GM21526 (cell line): ENCODE measurements around the gene SLC25A1.

Experiments
- ATAC-seq: cut with Tn5 transposase; IDR thresholded peaks from one replicate; pipeline ENCODE4 v1.9.1; 2021; ENCODE audit warnings: moderate library complexity; ENCODE audit not compliant: unreplicated experiment, low FRiP score

Gene SLC25A1

DNA sequence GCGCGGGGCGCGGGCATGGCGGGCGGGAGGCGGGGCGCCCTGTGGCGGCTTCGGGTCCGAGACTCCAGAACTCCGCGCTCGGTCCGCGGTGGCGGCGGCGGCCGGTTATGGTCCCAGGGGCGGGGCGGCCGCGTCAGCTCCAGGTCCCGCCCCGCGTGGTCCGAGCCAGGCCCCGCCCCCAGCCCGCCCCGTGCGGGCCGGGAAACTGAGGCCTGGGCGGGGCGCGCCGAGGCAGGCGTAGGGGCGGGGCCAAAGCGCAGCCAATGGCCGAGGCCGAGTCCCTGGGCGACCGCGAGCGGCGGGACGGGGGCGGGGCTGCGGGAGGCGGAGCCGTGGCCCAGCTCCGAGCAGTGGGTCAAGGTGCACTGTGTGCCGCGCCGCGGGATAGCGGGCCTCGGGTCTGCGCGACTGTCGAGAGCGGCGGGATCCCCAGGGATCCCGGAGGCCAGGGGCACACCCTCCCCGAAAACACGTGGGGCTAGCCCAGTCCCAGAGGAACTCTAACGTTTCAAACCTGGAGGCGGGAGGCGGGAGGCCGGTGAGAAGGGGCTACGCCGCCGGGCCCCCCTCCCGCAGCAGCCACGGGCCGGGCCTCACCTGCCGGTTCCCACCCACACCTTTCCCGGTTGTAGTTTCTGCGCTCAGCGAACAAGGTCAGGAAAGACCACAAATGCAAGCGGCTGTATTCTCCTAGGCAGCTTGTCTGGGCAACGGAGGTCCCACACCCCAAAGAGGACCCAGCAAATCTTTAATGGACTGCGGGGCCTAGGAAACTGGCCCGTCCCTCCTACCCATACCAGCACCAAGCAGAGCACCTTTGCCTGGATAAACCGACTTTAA is at the start of gene SLC25A1:
SLC25A1 (minus strand) TSS at position 80 of the 840 bp plus-strand sequence; CDS start at position 17, 63 bp downstream.
- ATAC-seq, result peak; percentile 44

GRCh38 chr22:19228179-19228578 is 49.6 kb upstream of the SLC25A1 start:
- no peak for ATAC-seq

DNA sequence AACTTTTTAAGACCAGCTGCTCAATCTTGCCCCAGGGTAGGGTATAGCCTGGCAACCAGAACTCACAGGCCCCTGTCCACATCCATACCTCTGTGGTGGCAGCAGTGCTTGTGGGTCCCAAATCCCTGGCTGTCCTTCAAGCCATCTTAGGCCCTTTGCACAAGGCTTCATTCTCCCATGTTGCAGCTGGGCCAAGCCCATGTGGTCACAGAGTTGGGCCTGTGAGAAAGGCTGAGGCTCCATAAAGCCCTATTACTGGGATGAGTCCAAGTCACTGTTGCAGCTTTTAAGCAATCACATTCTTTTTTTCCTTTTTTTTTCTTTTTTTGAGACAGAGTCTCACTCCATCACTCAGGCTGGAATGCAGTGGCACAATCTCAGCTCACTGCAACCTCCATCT is 47.9 kb upstream of the SLC25A1 start:
- ATAC-seq, result no peak

DNA sequence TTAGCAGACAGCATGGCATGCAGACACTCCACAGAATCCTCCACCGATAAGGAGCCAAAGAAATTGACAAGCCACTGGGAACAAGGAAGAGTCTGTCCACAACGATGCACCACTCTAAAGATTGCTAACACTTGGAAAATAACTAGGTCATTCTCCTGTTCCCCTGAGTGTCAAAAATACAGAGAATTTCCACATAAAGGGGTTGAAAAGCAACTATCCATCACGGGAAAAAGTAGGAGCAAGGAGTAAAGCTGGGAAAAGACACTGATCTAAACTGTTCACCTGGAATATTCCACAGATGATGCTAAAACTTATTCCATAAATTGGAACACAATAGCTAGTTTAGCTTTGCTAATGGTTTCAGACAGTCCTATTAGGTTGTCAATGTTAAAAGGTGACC is 47.0 kb upstream of the SLC25A1 start:
- ATAC-seq, result no peak

- no peak for ATAC-seq
Measured at GRCh38 chr22:19224985-19225384, 46.4 kb upstream of the SLC25A1 start.

GRCh38 chr22:19224557-19224956 is 46.0 kb upstream of the SLC25A1 start:
- no peak for ATAC-seq

- no peak for ATAC-seq
Measured at GRCh38 chr22:19223617-19224016, 45.1 kb upstream of the SLC25A1 start.

GRCh38 chr22:19223110-19223509 is 44.6 kb upstream of the SLC25A1 start:
- no peak for ATAC-seq

DNA sequence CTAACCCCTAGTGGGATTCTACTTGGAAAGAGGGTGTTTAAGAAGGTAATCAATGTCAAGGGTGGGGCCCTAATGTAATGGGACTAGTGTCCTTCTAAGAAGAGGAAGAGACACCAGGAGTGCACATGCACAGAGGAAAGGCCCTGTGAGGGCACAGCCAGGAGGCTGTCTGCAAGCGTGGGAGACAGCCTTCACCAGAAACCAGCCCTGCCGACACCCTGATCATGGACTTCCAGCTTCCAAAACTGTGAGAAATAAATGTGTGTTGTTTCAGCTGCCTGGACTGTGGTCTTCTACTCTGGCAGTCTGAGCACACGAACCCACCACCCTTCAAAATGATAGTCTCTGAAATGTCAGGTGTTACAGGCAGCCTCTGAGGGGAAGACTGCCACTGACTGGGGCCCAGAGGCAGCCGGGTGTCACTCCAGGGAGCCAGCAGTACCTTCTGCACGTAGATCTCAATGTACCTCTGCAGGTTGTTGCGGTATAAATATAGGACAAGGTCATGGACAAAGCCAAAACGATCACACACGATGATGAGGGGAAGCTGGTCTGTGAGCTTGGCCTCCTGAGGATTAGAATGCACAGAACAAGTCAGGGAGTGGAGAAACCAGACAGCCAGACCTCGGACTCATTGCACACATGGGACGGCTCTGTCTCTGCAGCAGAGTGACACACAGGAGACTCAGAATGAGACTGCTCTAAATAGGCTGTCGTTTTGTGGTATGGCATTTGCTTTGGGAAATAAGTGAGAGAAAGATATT is 43.9 kb upstream of the SLC25A1 start:
- ATAC-seq, result no peak

- ATAC-seq, result no peak
Measured at GRCh38 chr22:19220867-19221266, 42.3 kb upstream of the SLC25A1 start.

- no peak for ATAC-seq
Measured at GRCh38 chr22:19218541-19219233, 40.2 kb upstream of the SLC25A1 start.

GRCh38 chr22:19216579-19216978 is 38.0 kb upstream of the SLC25A1 start:
- no peak for ATAC-seq

GRCh38 chr22:19215360-19215759 is 36.8 kb upstream of the SLC25A1 start:
- ATAC-seq, result no peak

DNA sequence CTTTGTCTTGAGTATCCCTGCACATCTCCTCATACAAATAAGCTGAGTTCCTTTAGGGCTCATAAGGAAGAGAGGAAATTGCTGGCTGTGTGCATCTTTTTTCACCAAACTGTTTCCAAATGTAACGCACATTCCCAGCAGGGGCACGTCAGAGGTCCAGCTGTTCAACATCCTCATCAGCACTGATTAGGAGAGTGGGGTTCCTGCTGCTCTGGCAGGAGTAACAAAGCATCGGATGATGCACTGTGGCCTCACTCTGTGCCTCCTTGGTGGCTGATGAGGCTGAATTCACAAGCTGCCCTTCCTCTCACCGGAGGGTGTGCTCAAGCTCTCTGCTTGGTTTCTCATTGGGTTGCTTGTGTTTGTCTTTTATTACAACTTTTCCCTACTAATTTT is 35.5 kb upstream of the SLC25A1 start:
- no peak for ATAC-seq

DNA sequence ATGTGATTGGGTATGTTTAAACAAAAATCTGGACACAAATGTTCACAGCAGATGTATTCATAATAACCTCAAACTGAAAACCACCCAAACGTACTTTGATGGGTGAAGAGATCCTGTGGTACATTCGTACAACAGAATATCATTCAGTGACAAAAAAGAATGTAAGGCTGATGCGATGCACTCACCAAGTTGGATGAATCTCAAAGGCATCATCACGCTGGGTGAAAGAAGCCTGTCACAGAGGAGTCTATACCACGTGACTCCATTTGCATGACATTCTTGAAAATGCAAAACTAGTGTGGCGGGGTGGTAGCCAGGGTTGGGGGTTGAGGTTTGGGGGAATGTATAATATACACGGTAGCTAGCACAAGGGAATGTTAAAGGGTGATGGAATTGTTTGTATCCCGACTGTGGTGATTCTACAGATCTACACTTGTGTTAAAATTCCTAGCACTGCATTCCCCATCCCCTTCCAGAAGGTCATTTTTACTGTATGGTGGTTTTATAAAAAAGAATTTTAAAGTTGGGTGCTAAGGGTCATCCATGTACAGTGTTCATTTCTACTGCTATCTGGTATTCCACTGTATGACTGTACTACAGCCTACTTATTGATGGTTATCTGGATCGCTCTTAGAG is 35.0 kb upstream of the SLC25A1 start:
- ATAC-seq, result no peak

GRCh38 chr22:19213001-19213400 is 34.5 kb upstream of the SLC25A1 start:
- no peak for ATAC-seq

DNA sequence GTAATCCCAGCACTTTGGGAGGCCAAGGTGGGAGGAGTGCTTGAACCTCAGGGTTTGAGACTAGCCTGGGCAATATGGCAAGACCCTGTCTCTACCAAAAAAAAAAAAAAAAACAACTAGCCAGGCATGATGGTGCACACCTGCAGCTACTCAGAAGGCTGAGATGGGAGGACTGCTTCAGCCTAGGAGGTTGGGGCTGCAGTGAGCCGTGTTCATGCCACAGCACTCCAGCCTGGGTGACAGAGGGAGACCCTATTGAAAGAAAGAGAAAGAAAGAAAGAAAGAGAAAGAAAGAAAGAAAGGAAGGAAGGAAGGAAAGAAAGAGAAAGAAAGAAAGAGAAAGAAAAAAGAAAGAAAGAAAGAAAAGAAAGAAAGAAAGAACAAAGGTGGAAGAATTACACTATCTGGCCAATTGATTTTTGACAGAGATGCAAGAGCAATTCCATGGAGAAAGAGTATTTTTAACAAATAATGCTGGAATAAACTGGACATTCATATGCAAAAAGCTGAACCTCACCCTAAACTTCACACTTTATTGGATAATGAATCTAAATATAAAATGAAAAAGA is 33.9 kb upstream of the SLC25A1 start:
- no peak for ATAC-seq

DNA sequence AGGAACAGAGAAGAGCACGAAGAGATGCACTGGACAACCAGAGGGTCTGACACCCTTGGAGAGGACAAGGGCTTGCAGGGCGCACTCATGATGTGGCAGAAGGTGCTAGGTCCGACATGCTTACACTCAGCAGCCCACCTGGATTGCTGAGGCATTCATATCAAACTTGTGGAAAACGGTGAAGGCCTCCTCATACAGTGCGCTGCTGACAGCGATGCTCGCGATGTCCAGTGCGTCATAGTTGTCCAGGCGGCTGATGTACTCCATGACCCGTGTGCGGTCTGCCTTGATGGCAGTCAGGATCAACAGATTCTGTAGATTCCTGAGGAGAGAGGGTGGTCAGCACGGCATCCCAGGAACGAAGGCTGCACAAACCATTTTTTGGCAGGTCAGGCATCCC is 31.7 kb upstream of the SLC25A1 start:
- ATAC-seq, result no peak

GRCh38 chr22:19208287-19208847 is 29.8 kb upstream of the SLC25A1 start:
- no peak for ATAC-seq

GRCh38 chr22:19207884-19208283 is 29.3 kb upstream of the SLC25A1 start:
- no peak for ATAC-seq
